ENCODE data around the gene RBM20. TPM values are rescaled to one million over a fixed set of nuclear protein-coding genes. Genes with fewer than 3 reads are reported as not detected.

RBM20 gene
- total RNA-seq, 1 experiment from 2014 or later: 0.11 TPM

- peaks cover 13% of the 10 kb centered on the region; the same call in 1 of the 2 replicates for H3K4me1 ChIP-seq (replicated peaks; ENCODE audit: insufficient read depth)
- H3F3A ChIP-seq (ENCODE audit: insufficient read depth, low read depth): no peaks in the 10 kb centered on the region
- DNase-seq: no peak
- intact Hi-C loops (cut with micrococcal nuclease; ENCODE audit: unreplicated experiment): no loop called here
- TF ChIP-seq EZH2 (IDR thresholded peaks at IDR 0.05; ENCODE audit: low read depth): no peak
- TF ChIP-seq CTCF (conservative IDR thresholded peaks at IDR 0.05): no peak
- BruUV-seq (replicated peaks): no TSS peak
- H2AFZ ChIP-seq: no peak overlapping the region
- H3K27ac ChIP-seq: no peak overlapping the region
- H3K4me3 ChIP-seq: no peak overlapping the region
- H4K20me1 ChIP-seq (ENCODE audit: insufficient read depth): no peaks in the 10 kb centered on the region
- H3K9me3 ChIP-seq (ENCODE audit: insufficient read depth, low read depth): no peaks in the 10 kb centered on the region
- POLR2A ChIA-PET (ENCODE audit: unreplicated experiment): no interaction called here
- no peak overlapping the region for H3K4me2 ChIP-seq
- no peaks in the 10 kb centered on the region for H3K9me2 ChIP-seq (ENCODE audit: insufficient read depth)
- CTCF ChIA-PET: no interaction called here
- H3K36me3 ChIP-seq (ENCODE audit: low read depth): no peaks in the 10 kb centered on the region
- H3K27me3 ChIP-seq (ENCODE audit: insufficient read depth, low read depth): no peaks in the 10 kb centered on the region
- no peaks in the 10 kb centered on the region for H3K79me2 ChIP-seq (ENCODE audit: low read depth)
These were observed 201.1 kb downstream of the RBM20 start for GRCh38 chr10:110845192-110845755.

GRCh38 chr10:110845756-110846620, 201.9 kb downstream of the RBM20 start:
- H4K20me1 ChIP-seq (ENCODE audit: insufficient read depth): no peaks in the 10 kb centered on the region
- BruUV-seq (replicated peaks): no TSS peak
- peak in 1 of 2 experiments; percentile 45 for DNase-seq
- no peaks in the 10 kb centered on the region for H3K9me3 ChIP-seq (ENCODE audit: insufficient read depth, low read depth)
- no peaks in the 10 kb centered on the region for H3K27me3 ChIP-seq (ENCODE audit: insufficient read depth, low read depth)
- H3K4me3 ChIP-seq: no peak overlapping the region
- intact Hi-C loops (cut with micrococcal nuclease; ENCODE audit: unreplicated experiment): no loop called here
- H3K27ac ChIP-seq: no peak overlapping the region
- no peaks in the 10 kb centered on the region for H3F3A ChIP-seq (ENCODE audit: insufficient read depth, low read depth)
- H3K79me2 ChIP-seq (ENCODE audit: low read depth): no peaks in the 10 kb centered on the region
- no peak overlapping the region for H2AFZ ChIP-seq
- ChIA-PET CTCF (no interaction called here), POLR2A (ENCODE audit: unreplicated experiment) (no interaction called here)
- H3K4me2 ChIP-seq: no peak overlapping the region
- no peaks in the 10 kb centered on the region for H3K9me2 ChIP-seq (ENCODE audit: insufficient read depth)
- H3K4me1 ChIP-seq (replicated peaks; ENCODE audit: insufficient read depth): peaks cover 8% of the 10 kb centered on the region; the same call in 1 of the 2 replicates
- no peak for TF ChIP-seq CTCF (conservative IDR thresholded peaks at IDR 0.05)
- no peak for TF ChIP-seq EZH2 (IDR thresholded peaks at IDR 0.05; ENCODE audit: low read depth)
- H3K36me3 ChIP-seq (ENCODE audit: low read depth): no peaks in the 10 kb centered on the region

- no peak overlapping the region for H2AFZ ChIP-seq
- H3K27me3 ChIP-seq (ENCODE audit: insufficient read depth, low read depth): no peaks in the 10 kb centered on the region
- intact Hi-C loops (cut with micrococcal nuclease; ENCODE audit: unreplicated experiment): no loop called here
- 0 out of 2 replicates have a peak, but pooled peaks cover 4% of the 10 kb centered on the region for H3F3A ChIP-seq (ENCODE audit: insufficient read depth, low read depth)
- no peaks in the 10 kb centered on the region for H3K79me2 ChIP-seq (ENCODE audit: low read depth)
- no peaks in the 10 kb centered on the region for H3K9me2 ChIP-seq (ENCODE audit: insufficient read depth)
- no TSS peak for BruUV-seq (replicated peaks)
- no peak overlapping the region for H3K4me3 ChIP-seq
- peaks cover 15% of the 10 kb centered on the region for H3K4me1 ChIP-seq (replicated peaks; ENCODE audit: insufficient read depth)
- TF ChIP-seq EZH2 (IDR thresholded peaks at IDR 0.05; ENCODE audit: low read depth) (no peak), CTCF (conservative IDR thresholded peaks at IDR 0.05) (no peak)
- CTCF ChIA-PET: no interaction called here
- H3K4me2 ChIP-seq: no peak overlapping the region
- H3K9me3 ChIP-seq (ENCODE audit: insufficient read depth, low read depth): no peaks in the 10 kb centered on the region
- POLR2A ChIA-PET (ENCODE audit: unreplicated experiment): no interaction called here
- no peak for DNase-seq
- no peaks in the 10 kb centered on the region for H3K36me3 ChIP-seq (ENCODE audit: low read depth)
- no peak overlapping the region for H3K27ac ChIP-seq
- H4K20me1 ChIP-seq (ENCODE audit: insufficient read depth): no peaks in the 10 kb centered on the region
These were observed 203.2 kb downstream of the RBM20 start for GRCh38 chr10:110847374-110847773.

Data from PC-9 (cell line).